Erythroblast (primary cell): ENCODE results near the gene CORO1C.

Experiments used
- GATA1 ChIP-seq: IDR thresholded peaks from 2 replicates; pipeline ENCODE4 v1.6.1; 2011; ENCODE audit warnings: low read depth, mild to moderate bottlenecking, control low read depth, low read length, moderate library complexity
- POLR2A ChIP-seq: IDR thresholded peaks from 2 replicates; pipeline ENCODE4 v1.6.1; 2011; ENCODE audit warnings: mild to moderate bottlenecking, low read length

DNA sequence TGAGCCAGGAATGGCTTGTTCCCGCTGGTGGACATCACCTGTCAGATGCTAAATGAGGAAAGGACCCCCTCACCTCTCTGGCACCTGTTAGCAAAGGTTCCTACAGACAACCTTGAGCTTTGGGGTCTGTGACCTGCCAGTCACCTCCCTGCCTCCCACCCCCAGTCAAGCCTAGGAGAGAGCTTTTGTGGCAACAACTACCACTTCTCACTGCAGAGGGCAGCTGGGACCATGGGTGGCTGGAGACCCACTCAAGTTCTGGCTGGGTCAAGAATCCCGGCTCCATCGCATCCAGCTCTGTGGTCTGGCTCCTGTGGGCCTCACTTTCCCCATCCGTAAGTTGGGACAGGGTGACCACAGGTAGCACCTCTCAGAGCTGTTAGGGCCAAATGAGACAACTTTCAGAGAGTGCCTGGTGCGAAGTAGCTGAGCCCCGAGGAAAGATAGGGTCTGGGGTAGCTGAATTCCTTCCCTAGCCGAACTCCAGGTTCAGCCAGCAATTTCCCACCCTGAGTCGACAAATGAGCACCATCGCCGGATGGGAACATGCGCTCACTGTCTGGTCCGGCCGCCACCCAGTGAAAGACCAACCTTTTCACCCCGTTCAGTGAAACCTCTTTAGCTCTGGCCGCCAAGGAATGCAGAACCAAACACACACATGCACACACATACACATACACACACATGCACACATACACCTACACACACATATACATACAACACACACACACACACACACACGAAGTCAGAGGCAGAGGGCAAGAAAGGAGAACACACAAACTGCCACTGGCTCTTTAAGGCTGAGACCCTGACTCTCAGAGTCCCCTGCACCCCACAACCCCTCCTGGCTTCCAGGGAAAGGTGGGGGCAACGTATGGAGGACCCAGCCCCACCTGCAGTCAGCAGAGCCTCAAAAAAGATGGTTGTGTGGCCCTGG, 135.3 kb downstream of the CORO1C start:
- no peak for TF ChIP-seq POLR2A
- no peak for TF ChIP-seq GATA1
